Cardiac fibroblast (primary cell): ENCODE data around the gene ZNF746.

Experiments
- DNase-seq, 2 donors: peaks; one replicate each; pipeline versions ENCODE4 v3.0.0 to v3.0.0-alpha.2; 2010; ENCODE audit warnings: low read depth in 2 of 2
- H3K4me3 ChIP-seq, 2 donors: replicated peaks in 1 of 2; 1 replicate in 1 of 2; 2 replicates in 1 of 2; pipeline ENCODE4 v1.5.1; 2011; ENCODE audit warnings: low read depth in 2 of 2, low read length in 2 of 2, mild to moderate bottlenecking in 2 of 2, moderate library complexity in 1 of 2
- TF ChIP-seq, protein P1 (sequence below): IDR thresholded peaks from one replicate; pipeline ENCODE4 v1.5.1; 2011; ENCODE audit warnings: low read depth, mild to moderate bottlenecking, low read length, inconsistent platforms

ZNF746 gene

DNA sequence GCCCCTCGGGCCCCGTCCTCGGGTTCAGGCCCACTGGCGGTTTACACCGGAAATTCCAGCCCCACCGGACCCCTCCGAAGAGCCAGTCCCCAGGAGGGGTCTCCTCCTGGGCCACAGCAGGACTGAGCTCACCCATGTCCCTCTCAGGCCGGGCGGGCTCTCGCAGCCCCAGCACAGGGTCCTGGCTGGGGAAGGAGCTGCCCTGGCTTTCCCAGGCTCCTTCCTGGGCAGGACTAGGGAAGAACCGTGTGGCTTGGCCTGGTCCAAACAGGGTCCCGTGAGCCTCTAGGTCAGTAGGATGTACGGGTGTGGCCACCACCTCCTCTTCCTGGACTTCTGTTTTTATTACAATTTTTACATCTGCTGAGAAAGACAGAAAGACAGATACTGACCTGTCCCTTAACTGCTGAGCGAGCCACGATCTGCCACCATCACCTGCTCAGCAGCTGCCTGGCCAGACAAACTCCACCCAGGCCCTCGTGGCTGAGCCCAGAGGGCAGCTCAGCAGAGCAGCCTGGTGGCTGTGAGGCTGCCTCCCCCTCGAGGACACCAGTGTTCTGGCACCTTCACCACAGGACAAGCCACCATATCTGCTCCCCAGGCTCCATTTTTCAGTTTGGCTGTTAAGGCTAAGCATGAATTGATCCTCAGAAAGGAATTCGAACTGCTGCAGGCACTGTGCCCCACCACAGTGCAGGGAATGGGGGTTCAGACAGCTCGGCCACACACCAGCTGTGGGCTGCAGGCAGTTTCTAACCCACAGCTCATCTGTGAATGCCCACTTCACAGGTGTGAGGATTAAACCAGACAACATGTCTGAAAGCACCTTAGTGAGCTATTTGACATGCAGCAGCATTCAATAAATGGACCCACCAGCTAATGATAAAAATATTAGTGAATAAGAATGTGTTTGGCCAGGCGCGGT is 22.2 kb downstream of the ZNF746 start:
- DNase-seq: no peak
- TF ChIP-seq, protein P1, sequence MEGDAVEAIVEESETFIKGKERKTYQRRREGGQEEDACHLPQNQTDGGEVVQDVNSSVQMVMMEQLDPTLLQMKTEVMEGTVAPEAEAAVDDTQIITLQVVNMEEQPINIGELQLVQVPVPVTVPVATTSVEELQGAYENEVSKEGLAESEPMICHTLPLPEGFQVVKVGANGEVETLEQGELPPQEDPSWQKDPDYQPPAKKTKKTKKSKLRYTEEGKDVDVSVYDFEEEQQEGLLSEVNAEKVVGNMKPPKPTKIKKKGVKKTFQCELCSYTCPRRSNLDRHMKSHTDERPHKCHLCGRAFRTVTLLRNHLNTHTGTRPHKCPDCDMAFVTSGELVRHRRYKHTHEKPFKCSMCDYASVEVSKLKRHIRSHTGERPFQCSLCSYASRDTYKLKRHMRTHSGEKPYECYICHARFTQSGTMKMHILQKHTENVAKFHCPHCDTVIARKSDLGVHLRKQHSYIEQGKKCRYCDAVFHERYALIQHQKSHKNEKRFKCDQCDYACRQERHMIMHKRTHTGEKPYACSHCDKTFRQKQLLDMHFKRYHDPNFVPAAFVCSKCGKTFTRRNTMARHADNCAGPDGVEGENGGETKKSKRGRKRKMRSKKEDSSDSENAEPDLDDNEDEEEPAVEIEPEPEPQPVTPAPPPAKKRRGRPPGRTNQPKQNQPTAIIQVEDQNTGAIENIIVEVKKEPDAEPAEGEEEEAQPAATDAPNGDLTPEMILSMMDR: no peak
- no peak overlapping the region for H3K4me3 ChIP-seq

DNA sequence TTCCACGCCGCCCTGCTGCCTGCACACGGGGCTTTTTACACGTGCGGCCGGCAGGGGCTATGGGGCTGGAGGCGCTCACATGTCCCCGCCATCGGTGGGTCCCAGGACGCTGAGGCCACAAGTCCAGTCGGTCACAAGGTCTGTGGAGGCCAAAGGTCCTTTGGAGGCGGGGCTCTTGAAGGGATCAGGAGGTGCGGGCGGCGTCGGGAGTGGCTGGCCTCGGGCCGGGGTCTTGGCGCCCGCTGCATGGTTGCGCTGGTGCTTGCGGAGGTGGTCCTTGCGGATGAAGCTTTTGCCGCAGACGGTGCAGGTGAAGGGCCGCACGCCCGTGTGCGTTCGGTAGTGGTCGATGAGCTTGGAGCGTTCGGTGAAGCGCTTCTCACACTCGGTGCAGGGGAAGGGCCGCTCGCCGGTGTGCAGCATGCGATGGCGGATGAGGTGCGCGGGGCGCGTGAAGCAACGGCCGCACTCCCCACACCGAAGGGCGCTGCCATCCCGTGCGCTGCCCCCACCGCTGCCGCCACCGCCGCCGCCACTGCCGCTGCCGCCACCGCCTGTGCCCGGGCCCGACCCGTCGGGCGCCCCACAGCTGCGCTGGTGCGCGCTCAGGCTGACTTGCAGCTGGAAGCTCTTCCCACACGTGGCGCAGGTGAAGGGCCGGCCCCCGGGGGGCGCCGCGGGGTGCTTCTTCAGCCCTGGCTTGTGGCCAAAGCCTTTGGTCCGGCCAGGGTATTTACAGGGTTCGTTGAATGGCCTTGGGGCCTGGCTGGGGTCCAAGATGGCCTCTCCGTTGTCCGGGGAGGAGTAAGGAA is 23.1 kb downstream of the ZNF746 start:
- DNase-seq: no peak
- H3K4me3 ChIP-seq: no peak overlapping the region
- TF ChIP-seq, protein P1: no peak

DNA sequence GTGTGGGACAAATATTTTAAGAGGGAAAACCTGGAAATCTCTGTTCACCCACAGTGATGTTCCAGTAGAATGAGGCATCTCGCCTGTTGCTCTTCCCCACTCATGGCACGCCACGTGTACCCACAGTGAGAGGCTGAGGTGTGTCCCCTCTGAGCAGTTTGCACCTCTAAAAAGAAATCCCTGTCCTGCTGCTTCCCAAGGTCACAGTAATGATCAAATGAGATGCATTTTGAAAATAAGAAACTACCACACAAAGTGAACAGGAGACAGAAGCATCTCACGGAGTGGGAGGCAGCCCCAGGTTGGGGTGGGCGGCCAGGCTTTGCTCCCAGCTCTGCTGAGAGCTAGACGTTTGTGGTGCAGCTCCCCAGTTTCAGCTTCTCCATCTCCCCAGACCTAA is 24.4 kb downstream of the ZNF746 start:
- H3K4me3 ChIP-seq: no peak overlapping the region
- no peak for DNase-seq
- TF ChIP-seq, protein P1: no peak

DNA sequence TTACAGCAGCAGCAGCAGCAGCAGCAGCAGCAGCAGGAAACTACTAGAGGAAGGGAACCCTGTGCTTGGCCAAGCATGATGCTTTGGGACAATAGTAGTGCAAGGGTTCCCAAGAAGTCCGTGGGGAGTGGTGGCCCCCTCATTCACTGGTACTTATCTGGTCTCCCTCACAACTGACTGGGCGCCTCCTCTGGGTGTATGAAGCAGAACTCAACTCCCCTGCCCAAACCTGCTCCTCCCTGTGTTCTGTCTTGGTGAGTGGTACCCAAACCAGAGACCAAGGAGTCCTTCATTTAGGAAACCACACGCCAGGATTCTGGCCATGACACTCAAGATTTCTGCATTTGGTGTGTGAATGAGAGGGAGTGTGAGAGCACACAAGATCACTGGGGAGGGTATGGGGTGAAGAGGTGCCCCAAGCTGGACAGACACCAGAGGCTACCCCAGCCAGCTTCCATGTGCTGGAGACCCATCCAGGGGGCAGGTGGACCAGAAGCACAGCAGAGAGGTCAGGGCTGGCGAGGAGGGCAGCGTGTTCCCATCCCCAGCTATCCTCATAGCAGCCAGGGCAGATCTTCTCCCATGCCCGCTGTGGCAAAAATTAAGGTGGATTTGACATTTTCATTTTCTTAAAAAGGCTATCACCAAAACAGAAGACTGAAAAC is 26.2 kb downstream of the ZNF746 start:
- no peak overlapping the region for H3K4me3 ChIP-seq
- DNase-seq: no peak
- TF ChIP-seq, protein P1: no peak

DNA sequence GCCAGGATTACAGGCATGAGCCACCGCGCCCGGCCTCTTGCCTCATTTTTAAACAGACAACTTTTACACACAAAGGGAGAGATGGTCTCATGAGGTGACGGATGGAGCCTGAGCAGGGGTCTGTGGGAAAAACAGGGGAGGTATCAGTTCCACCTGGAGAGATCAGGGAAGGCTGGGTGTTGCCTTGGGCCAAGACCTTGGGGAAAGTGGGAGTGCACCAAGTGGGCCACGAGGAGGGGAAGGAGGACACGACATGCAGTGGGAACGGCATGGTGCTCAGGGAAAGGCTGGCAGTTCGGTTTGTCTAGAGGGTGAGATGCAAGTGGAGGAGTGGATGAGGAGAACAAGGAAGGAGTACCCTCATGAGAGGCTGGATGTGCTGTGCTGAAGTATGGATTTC is 27.8 kb downstream of the ZNF746 start:
- DNase-seq: no peak
- TF ChIP-seq, protein P1: no peak
- no peak overlapping the region for H3K4me3 ChIP-seq

DNA sequence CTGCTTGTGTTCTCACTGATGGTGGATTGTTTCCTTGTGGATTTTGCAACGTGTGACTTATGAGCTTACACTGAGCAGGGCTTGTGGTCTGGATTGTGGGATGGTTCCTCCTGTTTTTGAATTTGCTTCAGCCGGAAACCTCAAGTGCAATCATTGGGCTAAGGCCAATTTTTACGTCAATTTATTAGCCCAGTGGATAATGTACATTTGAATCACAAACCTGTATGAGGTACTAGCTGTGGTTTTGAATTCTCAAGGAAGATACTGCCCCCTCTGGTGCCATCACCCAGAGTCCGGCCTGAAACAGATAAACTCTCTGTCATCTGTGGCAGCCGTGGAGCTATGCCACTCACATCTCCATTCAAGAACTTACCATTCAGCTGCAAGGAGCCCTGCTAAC is 29.4 kb downstream of the ZNF746 start:
- TF ChIP-seq, protein P1: no peak
- no peak overlapping the region for H3K4me3 ChIP-seq
- peak; percentile 18 to 47 for DNase-seq
